Mucosa of stomach (tissue), 1 donor: Measurements from ENCODE around the gene KRT28.

Experiments
- H3K27me3 ChIP-seq: one replicate; pipeline ENCODE4 v1.7.0; 2013; ENCODE audit warnings: mild to moderate bottlenecking, low read length; ENCODE audit not compliant: control insufficient read depth, insufficient read depth
- H3K36me3 ChIP-seq: one replicate; pipeline ENCODE4 v1.7.0; 2013; ENCODE audit warnings: low read length; ENCODE audit not compliant: control insufficient read depth, insufficient read depth
- H3K4me1 ChIP-seq: one replicate; pipeline ENCODE4 v1.7.0; 2013; ENCODE audit warnings: mild to moderate bottlenecking, low read length; ENCODE audit not compliant: control insufficient read depth, insufficient read depth
- H3K4me3 ChIP-seq: one replicate; pipeline ENCODE4 v1.7.0; 2013; ENCODE audit warnings: low read length
- H3K9ac ChIP-seq: one replicate; pipeline ENCODE4 v1.7.0; 2013; ENCODE audit warnings: mild to moderate bottlenecking, low read length, moderate library complexity
- H3K9me3 ChIP-seq: one replicate; pipeline ENCODE4 v1.7.0; 2013; ENCODE audit warnings: mild to moderate bottlenecking, low read length, moderate library complexity; ENCODE audit not compliant: control insufficient read depth
- donor health status: Pancreatic carcinoma.

The KRT28 gene

DNA sequence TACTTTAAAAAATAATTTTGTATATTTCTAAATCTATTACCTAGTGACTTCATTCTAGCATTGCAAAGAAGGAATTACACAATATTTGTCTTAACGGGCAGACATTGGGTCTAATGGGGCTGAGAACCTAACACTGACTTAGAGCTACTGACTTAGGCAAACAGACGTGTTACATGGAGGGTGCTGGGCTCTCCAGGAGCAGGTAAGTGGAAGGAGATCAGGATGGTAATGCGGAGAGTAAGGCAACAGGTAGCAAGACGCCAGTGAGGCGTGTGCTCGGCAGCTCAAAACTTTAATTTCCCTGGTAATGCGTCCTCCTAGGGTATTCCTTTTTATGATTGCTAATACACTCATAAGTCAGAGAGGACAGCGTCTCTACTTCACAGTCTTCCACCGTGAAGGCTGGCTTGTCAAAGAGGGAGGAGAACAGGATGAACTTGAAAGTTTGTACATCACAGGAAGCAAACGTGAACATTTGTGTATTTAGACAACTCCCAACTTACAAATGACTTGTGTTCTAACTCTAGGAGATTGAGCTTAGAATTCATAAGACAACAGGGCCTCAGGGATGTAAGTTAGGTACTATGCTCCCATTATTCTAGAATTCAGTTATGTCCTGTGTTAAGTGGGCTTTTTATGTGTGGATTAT lies 4.6 kb downstream of the KRT28 start:
- Histone ChIP-seq H3K27me3 (peaks cover 13% of the 10 kb centered on the region), H3K36me3 (no peaks in the 10 kb centered on the region), H3K9me3 (no peaks in the 10 kb centered on the region), H3K4me3 (no peak overlapping the region), H3K9ac (no peak overlapping the region), H3K4me1 (no peaks in the 10 kb centered on the region)

DNA sequence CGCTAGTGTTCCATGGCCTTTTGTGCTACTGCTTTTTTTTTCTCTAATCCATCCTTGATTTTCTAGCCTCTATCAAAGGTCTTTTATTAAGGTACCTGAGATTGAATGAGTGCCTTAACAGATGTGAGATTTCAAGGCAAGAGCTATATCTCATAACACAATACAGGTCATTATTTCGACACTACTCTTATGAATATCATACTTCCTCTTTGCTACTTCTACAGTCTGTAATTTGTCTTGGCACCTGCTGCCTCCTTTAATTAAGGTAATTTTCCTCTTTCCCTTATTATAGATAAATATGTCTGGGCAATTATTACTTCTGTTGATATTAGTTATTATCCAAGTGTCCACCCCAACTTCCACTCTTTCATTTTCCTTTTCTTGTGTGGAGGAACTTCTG lies 5.3 kb downstream of the KRT28 start:
- Histone ChIP-seq H3K4me3 (no peak overlapping the region), H3K27me3 (peaks cover 8% of the 10 kb centered on the region)

DNA sequence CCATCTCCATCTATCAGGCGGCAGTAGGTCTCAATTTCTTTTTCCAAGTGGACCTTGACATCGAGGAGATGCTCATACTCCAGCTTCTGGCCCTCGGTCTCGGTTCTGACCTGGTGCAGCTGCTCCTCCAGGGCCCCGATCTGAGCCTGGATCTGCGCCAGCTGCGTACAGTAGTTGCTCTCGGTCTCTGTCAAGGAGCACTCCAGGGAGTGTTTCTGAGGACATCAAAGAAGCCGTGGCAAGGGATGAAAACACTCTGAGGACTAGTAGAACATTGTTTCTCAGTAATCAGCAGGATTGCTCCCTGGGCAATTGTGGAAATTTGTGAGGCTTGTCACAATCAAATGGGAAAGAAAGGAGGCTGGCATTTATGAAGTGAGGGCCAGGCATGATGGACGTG lies 5.9 kb downstream of the KRT28 start:
- Histone ChIP-seq H3K27me3 (peaks cover 6% of the 10 kb centered on the region), H3K4me1 (no peaks in the 10 kb centered on the region), H3K9ac (no peak overlapping the region), H3K4me3 (no peak overlapping the region), H3K9me3 (no peaks in the 10 kb centered on the region), H3K36me3 (no peaks in the 10 kb centered on the region)

More for the DNA sequence above, 5.3 kb downstream of the KRT28 start:
- no peaks in the 10 kb centered on the region for H3K9me3 ChIP-seq
- H3K9ac ChIP-seq = no peak overlapping the region
- no peaks in the 10 kb centered on the region for H3K4me1 ChIP-seq
- no peaks in the 10 kb centered on the region for H3K36me3 ChIP-seq

DNA sequence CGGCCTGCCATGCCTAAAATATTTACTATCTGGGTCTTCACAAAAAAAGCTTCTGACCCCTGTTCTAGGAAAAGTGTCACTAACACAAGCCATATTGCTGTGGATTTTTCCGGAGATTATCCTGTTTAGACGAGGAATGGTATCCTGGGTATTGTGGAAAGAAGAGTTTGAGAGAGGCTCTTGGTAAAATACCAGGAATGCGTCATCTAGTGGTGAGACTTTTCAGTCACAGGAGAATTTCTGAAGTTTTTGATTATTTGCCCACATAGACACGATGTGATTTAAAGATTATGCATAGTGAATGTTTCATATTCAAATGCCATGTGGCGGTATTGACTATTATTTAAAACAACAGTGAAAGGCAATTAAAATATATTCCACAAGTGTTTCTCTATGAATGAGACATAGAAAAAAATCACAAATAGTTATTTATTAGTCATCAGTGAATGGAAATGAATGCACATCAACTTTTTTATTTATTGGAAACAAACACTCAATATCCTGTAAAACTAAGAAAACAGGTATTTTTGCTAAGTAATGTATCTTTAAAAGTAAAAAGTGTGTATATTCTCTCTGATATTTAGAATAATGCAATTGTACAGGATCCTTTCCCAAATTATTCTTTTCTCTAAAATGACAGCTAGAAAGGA lies 7.8 kb downstream of the KRT28 start:
- Histone ChIP-seq H3K9me3 (no peaks in the 10 kb centered on the region), H3K27me3 (peaks cover 6% of the 10 kb centered on the region), H3K36me3 (no peaks in the 10 kb centered on the region), H3K4me1 (no peaks in the 10 kb centered on the region), H3K4me3 (no peak overlapping the region), H3K9ac (no peak overlapping the region)

DNA sequence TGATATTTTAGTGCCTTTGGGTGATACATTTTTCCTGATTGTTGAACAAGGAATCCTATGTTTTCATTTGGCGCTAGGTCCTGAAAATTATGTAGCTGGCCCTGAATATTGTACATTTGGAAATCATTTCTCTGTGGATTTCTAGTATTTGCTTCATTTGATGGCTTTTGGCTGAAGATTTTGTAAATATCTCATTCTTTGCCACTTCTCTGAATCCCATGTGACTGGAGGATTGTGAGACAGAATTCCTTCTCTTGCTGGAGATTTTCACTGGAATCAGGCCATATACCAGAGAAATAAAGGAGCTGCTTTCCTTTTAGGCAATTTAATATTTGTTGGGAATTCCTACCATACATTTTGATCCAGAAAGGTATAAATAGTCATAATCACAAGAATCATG lies 8.6 kb downstream of the KRT28 start:
- no peaks in the 10 kb centered on the region for H3K9me3 ChIP-seq
- H3K36me3 ChIP-seq = no peaks in the 10 kb centered on the region
- H3K9ac ChIP-seq = no peak overlapping the region
- no peaks in the 10 kb centered on the region for H3K4me1 ChIP-seq
- no peak overlapping the region for H3K4me3 ChIP-seq
- H3K27me3 ChIP-seq = peaks cover under 1% of the 10 kb centered on the region

DNA sequence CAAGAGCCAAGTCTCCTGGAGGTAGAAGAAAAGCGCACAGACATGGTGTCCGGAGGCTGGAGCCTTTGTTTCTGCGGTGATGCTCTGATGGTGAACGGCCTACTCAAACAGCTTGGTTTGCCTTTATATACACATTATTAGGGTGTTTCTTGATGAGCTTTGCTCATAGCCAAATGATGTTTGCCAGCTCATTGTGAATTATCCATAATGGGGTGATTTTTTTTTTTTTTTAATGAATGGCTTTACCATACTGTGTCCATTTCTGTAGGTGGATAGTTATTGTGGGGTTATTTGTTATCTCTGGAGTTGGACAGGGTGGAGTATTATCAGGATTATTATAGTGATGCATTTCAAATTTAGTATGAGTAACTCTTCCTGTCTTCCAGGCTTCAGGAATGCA lies 17.3 kb downstream of the KRT28 start, which contains the start of gene KRT27:
Gene KRT27 (minus strand): TSS at position 101 of the 400 bp plus-strand sequence. CDS start 57 bp downstream, at position 44.
- peaks cover 6% of the 10 kb centered on the region for H3K27me3 ChIP-seq
- H3K4me1 ChIP-seq = no peaks in the 10 kb centered on the region
- no peak within 1 kb of the TSS for H3K9ac ChIP-seq
- H3K4me3 ChIP-seq = no peak within 1 kb of the TSS
- no peaks in the 10 kb centered on the region for H3K36me3 ChIP-seq
- no peaks in the 10 kb centered on the region for H3K9me3 ChIP-seq

DNA sequence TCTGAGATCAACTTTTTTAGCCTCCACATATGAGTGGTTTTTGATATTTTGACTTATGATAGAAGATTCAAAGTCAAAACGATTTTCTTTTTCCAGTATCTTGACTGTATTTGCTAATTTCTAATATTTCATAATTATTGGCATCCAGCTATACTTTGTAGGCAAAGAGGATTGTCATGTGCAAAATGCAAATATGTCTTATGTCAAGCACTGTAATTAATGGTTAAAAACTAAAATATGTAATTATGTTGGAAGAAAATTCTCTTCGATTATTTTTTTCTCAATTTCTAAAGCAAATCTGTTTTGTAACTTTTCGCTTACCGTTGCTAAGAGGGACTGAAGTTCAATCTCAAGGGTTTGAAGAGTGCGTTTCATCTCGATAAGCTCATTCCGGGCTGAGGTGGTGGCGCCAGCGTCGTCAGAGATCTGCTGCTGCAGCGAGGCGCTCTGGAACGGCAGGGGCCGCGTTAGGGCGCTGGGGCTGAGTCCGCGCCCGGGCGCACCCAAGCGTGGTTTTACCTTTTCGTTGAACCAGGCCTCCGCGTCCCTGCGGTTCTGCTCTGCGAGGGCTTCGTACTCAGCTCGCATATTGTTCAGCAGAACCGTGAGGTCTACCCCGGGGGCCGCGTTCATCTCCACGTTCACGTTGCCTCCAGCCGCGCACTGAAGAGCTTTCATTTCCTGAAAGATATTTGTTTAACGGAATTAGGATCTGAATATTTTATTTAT lies 20.4 kb downstream of the KRT28 start:
- Histone ChIP-seq H3K27me3 (peaks cover 12% of the 10 kb centered on the region), H3K4me1 (no peaks in the 10 kb centered on the region)

DNA sequence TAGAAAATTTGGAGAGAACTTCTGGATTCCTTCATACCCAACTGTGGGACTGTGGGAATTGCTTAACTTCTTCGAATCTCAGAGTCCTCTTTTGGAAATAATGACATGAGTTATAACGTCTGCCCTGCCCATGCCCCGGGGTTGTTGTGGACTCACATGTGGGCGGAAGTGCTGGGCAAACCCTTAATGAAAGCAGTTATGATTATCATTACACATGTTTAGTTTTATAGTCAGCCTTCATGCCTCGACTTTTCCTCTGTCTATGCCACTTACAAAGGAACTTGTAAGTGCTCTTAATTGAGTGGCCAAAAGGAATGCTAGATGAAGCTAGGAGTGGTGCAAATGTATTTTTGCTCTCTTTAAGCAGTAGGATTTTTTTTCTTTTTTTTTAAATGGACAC lies 21.3 kb downstream of the KRT28 start:
- peaks cover 12% of the 10 kb centered on the region for H3K27me3 ChIP-seq
- H3K9me3 ChIP-seq = no peaks in the 10 kb centered on the region
- H3K9ac ChIP-seq = no peak overlapping the region
- no peaks in the 10 kb centered on the region for H3K4me1 ChIP-seq
- H3K4me3 ChIP-seq = no peak overlapping the region
- no peaks in the 10 kb centered on the region for H3K36me3 ChIP-seq

More for the DNA sequence above, 20.4 kb downstream of the KRT28 start:
- H3K36me3 ChIP-seq = no peaks in the 10 kb centered on the region
- H3K9me3 ChIP-seq = no peaks in the 10 kb centered on the region
- no peak overlapping the region for H3K9ac ChIP-seq
- H3K4me3 ChIP-seq = no peak overlapping the region

DNA sequence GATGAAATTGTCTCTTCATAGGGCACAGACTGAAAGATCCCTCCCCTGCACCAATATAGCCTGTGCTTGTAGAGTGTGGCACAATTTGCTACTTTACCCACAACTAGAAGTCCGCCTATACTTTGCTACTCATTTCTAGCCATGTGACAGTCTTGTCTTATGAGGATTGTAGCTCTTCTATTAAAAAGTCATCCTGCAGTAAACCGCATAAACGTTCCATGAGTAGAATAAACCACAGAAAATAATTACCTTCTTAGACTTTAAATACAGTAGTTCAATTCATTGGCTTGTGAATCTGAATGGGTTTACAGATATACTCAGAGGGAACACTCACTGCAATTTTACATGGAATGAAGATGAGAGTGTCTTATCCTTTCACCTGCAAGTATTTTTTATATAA lies 21.8 kb downstream of the KRT28 start:
- H3K36me3 ChIP-seq = no peaks in the 10 kb centered on the region
- H3K27me3 ChIP-seq = peaks cover 12% of the 10 kb centered on the region
- no peak overlapping the region for H3K9ac ChIP-seq
- no peaks in the 10 kb centered on the region for H3K9me3 ChIP-seq
- no peak overlapping the region for H3K4me3 ChIP-seq
- H3K4me1 ChIP-seq = no peaks in the 10 kb centered on the region

DNA sequence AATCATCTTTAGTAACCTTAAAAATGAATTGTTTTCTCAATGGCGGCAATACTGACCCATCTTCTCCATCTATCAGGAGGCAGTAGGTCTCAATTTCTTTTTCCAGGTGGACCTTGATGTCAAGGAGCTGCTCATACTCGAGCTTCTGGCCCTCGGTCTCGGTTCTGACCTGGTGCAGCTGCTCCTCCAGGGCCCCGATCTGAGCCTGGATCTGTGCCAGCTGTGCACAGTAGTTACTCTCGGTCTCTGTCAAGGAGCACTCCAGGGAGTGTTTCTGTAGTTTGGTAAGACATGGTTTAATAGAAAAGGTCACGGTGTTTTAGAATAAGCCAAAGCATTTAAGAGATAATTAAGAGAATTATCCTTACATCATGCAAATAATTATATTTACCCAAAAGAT lies 22.3 kb downstream of the KRT28 start:
- no peaks in the 10 kb centered on the region for H3K4me1 ChIP-seq
- peaks cover 12% of the 10 kb centered on the region for H3K27me3 ChIP-seq

DNA sequence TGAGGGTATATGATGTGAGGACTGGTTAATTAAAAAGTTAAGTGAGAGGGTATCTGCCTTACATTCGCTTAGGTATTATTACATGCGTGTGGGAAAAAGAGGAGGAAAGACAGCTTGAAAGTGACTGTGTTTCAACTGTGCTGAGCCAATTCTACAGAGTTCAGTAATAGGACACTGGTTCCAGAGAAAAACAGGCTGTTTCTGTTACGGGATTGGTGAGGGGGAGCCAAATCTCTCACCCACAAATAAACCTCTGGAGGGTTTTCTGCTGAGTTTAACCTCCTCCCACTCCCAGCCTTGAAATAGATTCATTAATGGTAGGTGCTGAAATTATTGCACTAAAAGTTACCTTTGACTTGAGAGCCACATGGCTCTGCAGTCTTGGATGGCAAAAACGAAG lies 23.8 kb downstream of the KRT28 start:
- peaks cover 17% of the 10 kb centered on the region for H3K27me3 ChIP-seq
- H3K9me3 ChIP-seq = no peaks in the 10 kb centered on the region
- H3K9ac ChIP-seq = no peak overlapping the region
- H3K4me3 ChIP-seq = no peak overlapping the region
- no peaks in the 10 kb centered on the region for H3K4me1 ChIP-seq
- H3K36me3 ChIP-seq = no peaks in the 10 kb centered on the region

More for the DNA sequence above, 22.3 kb downstream of the KRT28 start:
- no peaks in the 10 kb centered on the region for H3K9me3 ChIP-seq
- H3K9ac ChIP-seq = no peak overlapping the region
- no peak overlapping the region for H3K4me3 ChIP-seq
- H3K36me3 ChIP-seq = no peaks in the 10 kb centered on the region

DNA sequence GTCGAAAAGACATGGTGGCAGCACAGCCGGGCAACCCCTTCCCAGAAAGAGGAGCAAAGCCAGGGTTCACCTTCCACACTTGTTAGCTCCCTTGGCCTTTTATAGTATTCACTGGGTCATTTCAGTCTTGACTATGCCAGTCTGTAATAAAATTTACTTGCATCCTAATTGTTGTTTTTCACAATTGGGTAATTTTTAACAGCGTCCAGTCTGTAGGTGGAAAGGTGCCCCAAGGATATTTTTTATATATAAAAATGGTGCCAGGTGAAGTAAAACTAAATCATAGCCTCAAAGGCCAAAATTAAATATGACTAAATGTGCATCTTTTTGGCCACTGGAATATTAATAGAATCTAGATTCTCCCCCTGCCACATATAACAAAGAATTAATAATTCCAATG lies 27.7 kb downstream of the KRT28 start, which contains the start of gene KRT26:
Gene KRT26 (minus strand): TSS at position 101 of the 400 bp plus-strand sequence. CDS start 88 bp downstream, at position 13.
- H3K9ac ChIP-seq = no peak within 1 kb of the TSS
- no peaks in the 10 kb centered on the region for H3K4me1 ChIP-seq
- H3K4me3 ChIP-seq = no peak within 1 kb of the TSS
- peaks cover 10% of the 10 kb centered on the region for H3K27me3 ChIP-seq
- H3K36me3 ChIP-seq = no peaks in the 10 kb centered on the region
- H3K9me3 ChIP-seq = no peaks in the 10 kb centered on the region
